Activated gamma-delta T cell treated with Interleukin-2 at 50 U/mL for 16 hours (primary cell): ENCODE data around the gene PHF13.
"Not testable (repeated sequence)": the region's sequence is repeated elsewhere in the genome, so short reads cannot be mapped to it uniquely, and the experiment has no call there.

Source experiments
- DNase-seq: peaks from one replicate; pipeline ENCODE4 v3.0.0-alpha.2; 2020

PHF13 gene

DNA sequence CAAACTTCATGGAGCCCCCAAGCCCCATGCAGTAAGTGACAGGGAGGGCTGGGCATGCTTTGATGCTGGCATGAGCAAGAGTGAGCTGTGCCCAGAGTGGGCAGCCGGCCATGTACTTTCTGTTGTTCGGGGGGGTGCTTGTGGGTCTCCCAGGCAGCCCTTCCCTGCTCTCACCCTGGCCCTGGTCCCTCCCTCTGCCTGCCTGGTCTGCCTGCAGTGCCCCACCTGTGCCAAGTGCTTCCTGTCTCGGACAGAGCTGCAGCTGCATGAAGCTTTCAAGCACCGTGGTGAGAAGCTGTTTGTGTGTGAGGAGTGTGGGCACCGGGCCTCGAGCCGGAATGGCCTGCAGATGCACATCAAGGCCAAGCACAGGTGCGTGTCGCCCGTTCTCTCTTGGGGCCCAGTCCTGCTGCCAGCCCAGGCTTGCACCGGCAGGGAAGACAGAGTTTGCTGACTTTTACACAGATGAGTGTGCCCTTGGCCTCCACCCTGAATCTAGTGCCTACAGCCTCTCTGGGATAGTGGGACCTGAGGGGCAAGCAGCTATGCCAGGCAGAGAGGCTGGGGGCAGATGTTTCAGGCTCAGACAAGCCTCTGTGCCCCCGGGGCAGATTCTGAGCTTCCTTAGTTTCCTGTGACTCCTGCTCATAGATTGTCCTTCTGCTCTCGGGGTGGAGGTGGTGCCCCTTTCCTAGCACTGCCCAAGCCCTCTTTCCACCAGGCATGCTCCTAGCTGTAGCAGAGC, 26.1 kb upstream of the PHF13 start:
- DNase-seq: no peak

DNA sequence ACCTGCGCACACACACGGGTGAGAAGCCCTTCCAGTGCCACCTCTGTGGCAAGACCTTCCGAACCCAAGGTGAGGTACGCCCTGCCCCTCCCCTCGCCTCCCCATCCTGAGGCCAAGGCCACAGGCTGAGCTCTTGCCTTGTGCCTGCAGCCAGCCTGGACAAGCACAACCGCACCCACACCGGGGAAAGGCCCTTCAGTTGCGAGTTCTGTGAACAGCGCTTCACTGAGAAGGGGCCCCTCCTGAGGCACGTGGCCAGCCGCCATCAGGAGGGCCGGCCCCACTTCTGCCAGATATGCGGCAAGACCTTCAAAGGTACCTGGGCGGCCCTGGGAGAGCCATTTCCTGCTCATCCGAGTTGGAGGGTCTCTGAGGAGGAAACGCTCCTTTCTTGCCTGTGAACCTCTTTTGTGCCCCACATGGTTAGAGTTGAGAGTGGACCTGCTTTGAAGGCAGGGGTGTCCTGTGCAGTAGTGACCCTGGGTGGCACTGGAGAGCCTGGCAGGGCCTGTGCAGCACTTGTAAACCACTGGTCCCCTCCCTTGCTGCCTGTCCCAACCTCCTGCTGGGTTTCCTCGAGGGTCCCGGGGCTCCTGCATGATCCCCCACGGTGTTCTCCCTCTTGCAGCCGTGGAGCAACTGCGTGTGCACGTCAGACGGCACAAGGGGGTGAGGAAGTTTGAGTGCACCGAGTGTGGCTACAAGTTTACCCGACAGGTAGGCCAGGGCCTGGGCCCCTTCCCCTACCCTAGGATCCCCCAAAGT, 25.2 kb upstream of the PHF13 start:
- DNase-seq: no peak

DNA sequence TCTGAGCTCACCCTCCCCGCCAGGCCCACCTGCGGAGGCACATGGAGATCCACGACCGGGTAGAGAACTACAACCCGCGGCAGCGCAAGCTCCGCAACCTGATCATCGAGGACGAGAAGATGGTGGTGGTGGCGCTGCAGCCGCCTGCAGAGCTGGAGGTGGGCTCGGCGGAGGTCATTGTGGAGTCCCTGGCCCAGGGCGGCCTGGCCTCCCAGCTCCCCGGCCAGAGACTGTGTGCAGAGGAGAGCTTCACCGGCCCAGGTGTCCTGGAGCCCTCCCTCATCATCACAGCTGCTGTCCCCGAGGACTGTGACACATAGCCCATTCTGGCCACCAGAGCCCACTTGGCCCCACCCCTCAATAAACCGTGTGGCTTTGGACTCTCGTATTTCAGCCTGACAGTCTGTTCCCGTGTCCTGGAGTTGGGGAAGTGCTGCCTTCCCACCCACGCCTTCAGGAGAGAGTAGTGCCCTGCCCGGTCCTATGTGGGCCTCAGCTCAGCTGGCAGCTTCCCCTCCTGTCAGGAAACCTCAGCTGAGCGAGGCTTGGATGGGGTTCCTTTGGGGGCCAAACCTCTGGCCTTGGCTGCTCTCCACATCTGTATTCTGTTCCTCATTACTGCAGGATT, 24.5 kb upstream of the PHF13 start:
- DNase-seq: no peak

DNA sequence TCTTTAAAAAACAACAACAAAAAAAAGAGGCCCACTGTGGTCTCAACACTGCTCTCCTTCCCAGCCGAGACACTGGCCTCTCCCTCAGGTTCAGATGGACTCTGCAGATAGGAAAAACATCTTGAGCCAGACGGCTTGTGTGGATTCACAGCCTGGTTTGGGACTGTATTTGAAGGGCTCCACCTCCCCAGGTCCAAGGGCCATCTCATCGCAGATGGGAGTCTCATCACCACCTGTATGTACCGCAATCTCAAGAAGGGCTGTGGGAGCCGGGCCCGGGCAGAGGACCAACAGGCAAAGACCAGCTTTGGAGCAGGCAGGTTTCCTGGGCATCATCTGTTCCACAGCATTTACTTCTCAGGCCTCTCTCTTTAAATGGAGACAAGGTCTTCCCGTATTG, 23.5 kb upstream of the PHF13 start:
- no peak for DNase-seq

DNA sequence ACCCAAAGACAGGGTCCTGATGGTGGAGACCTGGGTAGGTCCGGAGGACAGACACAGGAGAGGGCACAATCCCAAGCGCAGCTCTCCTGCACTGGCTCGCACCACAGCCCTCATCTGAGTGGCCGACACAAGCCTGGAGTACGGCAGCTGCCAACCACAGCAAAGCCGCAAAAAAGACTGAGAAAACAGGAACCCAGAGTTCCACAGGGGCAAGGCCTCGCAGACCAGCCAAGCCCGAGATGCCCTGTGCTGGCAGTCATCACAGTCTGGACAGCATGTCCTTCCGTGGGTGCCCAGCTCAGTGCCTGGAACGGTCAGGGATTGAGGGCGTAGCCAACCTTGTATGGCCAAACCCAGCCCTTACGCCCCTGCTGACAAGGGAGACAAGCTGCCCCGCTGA, 22.3 kb upstream of the PHF13 start:
- DNase-seq: no peak

DNA sequence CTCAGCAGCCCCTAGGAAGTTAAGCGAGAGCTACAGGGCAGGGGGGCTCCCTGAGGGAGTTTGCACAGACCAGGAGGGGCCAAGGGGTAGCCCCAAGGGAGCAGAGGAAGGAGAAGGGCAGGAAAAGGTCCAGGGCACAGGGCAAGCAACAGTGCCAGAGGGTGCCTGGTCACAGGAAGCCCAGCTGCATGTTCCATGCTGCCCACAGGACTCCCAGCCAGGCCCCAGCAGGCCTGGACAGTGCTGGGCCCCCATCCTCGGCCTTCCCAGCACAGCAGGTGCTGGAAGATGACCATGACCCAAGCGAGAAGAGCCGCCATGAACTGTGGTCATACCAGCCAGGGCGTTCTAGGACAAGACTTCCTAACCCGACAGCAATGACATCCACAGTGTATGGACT, 21.9 kb upstream of the PHF13 start:
- DNase-seq: no peak

DNA sequence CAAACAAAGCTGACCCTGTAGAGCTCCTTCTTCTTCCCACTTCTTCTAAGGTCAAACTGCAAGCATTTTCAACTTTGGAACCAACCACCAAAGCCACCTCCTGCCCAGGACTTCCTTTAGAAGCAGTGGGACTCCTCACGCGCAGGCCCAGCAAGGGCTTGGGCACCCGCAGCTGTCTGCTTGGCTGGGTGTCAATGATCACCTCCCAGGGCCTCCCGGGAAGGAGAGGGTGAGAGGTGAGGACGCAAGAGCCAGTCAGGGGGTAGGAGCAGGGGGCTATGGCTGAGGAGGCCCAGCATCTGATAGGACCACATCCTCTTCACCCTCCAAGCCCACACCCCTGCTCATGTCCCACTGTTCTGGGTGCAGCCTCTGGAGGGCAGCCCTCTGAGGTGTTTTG, 21.1 kb upstream of the PHF13 start:
- DNase-seq: no peak

DNA sequence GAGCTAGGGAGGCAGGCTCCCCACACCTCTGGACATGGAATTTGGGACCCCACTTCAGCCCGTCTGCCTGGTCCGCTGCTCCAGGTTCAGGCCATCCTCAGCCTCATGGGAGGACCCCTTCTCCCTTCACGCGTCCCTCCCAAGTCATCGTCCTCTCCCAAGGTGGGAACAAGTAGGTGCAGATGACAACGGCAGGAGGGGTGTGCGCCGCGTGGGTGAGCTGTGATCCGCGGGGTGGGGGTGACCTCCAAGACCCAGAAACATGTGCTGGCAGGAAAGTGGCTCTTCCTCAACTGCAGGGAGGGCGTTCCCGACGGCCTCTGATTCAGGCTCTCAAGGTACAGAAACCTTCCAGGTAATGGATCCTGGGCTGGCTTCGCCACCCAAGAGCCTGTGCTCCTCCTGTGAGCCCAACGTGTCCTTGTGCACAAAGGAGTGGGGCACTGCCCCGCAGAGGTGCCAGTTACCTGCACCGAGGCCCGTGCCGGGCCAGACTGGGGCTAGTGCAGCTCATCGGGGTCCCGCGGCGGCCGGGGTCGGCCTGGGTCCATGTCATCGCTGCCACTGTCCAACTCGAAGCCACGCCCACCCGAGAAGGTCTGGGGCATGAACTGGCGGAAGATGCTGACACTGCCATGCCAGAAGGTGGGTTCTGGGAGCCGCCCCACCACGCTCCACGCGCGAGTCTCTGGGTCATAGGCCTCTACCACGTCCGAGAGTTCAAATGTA, 20.5 kb upstream of the PHF13 start:
- no peak for DNase-seq

DNA sequence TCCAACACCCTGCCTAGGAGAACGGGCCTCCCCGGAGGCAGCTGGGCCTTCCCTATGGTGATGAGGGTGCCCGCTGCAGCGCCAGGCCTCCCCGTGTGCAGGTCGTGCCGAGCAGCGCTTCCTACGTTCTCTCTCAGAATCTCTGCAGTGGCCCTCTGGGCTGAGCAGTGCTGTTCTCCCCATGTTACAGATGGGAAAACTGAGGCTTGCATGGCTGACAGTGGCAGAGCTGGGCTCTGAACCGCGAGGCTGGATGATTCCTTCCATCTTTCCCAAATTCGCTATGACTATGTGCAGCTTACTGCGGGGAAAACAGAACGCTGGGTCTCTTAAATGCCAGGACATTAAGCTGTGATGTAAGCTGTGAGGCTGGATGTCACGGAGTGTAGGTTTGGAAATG, 19.7 kb upstream of the PHF13 start:
- DNase-seq: no peak

DNA sequence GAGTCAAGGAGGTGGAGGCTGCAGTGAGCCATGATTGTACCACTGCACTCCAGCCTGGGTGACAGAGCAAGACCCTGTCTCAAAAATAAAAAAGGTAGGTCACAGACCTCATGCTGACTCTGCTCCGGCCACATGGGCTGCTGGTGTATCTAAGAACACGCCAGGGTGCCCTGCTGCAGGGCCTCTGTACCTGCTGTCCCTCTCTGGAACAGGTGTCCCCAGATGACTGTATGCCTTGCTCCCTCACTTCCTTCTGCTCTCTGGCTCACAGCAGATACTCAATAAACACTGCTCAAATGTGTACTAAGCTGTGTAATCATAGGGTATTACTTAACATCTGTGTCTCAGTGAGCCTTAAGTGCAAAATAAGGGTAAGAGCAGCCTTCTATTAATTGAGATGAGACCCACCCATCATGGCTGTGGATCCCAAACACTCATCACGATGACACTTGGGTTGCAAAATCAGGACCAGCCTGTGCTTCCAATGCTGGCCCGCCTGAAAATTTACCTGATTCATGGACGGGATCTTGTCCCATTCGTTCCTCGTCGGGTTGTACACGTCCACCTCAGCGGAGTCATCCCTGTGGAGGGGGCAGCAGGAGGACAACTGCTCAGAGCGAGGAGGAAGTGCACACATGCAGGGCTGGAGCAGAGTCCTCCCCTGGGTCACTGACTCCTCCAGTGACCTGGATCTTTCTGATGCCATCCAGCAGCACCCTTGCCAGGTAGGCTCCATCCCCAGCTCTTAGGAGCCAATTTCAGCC, 18.4 kb upstream of the PHF13 start:
- no peak for DNase-seq

DNA sequence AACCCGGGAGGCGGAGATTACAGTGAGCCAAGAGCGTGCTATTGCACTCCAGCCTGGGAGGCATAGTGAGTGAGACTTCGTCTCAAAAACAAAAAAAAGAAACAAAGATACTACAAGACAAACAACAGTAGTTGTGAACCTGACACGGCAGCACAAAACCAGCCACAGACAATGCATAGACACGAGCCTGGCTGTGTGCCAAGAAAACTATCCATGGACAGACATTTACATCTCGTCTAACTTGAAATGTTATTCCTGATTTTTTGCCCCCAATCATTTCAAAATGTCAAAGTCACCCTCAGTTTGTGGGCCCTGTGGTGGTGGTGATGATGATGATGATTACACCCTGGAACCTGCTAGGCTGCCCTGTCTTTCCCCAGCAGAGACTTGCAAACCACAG, 17.2 kb upstream of the PHF13 start:
- DNase-seq: no peak

DNA sequence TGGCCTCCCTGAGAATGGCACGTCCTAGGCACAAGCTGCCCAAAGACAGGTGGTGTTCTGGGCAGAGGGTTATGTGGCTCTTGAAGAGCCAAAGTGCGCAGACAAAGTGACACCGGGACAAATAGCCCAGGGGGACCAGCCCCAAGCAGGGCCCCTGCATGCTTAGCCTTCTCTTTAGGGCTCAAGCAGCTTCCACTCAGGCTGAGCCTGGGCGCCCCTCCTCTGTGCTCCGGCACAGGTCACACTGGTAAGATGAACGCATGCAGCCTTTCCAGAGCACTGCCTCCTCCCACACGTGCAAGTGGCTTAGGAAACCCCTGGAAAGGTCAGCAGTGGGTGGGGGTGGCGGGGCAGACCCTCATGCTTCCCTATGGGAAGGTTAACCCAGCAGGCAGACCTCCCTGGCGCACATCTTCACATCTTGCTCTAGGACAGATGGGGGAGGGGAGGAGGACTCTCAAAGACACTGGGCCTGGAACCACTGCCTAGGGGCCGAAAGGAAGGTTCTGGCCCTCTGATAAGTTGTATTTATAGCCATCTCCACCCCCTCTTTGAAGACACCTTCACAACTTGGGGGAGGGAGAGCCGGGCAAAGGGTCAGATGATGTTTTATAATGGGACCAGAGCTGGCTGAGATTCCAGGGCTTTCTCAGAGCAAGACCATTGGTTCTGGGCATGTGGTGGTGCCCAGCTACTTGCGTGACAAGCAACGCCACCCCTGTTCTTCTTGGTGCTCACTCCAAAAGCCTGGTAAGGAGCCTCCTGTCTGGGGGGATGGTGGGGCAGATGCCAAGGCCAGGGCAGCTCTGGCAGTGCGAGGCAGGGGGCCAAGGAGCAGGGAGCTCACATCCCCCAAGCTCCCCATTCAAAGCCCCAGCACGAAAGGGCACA, 16.4 kb upstream of the PHF13 start:
- no peak for DNase-seq

DNA sequence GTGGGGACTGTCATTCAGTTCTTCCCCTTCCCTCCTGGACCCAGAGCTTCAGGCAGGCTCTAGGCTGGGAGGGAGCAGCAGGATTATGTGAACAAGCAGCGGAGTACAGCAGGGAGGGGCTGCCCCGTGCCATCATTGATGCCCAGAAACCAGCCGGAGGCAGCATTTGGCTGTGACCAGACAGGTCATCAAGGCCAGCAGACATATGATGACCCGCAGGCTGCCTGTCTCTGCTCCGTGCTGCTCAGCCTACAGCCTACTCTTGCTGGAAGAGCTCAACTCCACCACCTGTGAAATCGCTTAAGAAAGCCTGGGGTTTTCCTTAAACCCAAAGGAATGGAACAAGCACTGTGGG, 15.8 kb upstream of the PHF13 start:
- no peak for DNase-seq

DNA sequence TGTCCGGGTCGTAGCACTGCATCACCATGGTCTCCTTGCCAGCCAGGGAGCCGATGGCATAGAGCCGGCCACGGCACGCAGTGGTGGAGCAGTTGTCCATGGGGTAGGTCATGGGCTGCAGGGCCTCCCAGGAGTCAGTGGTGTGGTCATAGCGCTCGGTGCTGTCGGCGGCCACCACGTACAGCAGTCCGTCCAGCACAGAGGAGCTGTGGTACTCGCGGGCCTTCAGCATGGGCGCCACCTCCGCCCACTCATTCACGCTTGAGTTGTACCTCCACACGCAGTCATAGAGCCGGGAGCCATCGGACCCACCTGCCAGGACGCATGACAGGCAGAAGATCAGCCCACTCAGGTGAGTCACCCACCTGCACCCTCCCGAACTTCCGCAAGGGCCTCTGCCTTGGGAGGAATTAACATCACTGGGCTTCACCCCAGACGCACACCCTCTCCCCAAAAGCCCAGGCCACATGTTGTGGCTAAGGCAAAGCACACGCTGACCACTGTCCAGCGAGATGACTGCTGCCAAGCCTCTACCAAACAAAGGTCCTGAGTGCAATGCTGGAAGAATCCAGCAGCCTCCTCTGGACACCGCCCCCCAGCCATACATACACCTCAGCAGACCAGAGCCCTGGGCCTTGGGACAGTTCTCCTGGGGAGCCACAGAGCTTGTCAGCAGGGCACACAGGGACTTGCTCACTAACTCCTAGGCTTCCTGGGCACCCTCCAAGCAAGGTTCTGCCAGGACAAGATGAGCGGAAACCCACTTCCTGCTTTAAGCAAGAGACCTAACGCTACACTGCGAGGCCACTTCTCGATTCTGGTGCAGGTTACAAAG, 14.2 kb upstream of the PHF13 start:
- DNase-seq: peak; percentile 50

DNA sequence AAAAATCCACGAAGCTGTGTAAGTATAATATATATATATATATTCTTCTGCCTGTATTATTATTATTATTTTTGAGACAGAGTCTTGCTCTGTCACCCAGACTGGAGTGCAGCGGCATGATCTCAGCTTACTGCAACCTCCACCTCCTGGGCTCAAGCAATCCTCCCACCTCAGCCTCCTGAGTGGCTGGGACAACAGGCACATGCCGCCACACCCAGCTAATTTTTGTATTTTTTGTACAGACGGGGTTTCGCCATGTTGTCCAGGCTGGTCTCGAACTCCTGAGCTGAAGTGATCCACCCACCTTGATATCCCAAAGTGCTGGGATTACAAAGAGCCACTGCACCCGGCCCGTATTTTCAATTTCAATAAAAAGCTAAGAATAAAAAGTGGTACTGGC, 13.5 kb upstream of the PHF13 start:
- not testable (repeated sequence) for DNase-seq

DNA sequence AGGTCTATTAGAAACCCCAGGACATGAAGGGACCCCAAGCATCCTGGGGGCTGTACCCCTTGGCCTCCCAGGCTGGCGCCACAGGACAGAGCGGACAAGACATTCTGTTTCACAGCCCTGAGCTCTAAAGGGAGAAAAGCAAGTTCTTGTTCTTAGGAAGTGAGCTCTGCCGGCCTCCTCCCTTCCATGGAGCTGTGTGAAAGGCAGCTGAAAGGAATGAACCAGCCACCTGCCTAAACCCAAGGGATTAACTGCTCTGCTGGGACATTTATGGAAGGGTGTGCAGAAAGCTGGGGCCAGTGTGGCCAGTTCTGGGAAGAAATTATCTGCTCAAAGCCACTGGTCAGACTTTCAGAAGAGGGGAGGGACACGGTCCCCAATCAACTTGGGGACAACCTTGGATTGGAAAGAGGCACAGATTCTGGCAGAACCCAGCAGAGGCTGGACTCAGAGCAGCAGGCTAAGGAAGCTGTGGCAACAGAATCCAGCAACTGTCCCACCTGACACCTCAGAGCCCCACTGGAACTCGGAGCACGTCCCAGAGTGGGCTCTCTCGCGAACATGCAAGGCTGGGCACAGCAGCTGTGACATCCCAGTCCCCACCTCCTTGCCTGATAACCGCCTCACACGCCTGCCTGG, 13.0 kb upstream of the PHF13 start:
- no peak for DNase-seq

DNA sequence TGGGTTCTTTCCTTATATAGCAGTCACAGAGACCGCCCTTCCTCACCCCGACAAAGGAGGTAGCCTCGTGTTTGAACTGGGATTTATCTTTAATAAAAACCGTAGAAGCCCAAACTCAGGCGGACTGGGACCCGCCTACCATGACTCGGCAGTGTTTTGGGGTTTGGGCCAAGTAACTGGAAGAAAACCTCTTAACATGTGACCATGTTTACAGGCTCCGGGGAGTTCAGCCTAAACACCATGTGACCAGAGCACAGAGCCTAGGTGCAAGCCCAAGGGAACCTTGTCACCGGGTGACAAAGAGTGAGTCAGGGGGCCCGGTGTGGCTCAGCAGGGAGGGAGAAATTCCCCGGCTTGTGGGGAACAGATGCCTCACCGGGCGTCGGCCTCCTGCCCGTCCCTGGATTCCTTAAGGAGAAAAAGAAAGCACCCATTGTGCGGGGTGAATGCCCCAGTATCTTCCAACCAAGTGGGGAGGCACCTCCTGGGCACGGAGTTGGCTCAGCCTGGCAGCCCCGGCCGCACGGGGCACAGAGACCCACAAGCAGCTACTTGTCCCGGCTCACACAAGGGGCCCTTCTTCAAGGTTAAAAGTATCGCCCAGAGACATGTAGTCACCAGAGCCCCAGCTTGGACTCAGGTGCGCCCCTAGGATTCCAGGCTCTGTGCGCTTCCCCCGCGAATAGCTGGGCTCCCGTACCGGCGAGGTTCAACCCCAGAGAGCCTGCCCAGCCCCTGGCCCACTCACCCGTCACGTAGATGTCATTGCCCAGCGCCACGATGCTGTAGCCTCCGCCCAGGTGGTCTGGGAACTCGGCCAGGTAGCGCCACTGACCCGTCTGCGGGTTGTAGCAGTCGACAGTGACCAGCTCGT, 12.2 kb upstream of the PHF13 start:
- DNase-seq: peak; percentile 68

DNA sequence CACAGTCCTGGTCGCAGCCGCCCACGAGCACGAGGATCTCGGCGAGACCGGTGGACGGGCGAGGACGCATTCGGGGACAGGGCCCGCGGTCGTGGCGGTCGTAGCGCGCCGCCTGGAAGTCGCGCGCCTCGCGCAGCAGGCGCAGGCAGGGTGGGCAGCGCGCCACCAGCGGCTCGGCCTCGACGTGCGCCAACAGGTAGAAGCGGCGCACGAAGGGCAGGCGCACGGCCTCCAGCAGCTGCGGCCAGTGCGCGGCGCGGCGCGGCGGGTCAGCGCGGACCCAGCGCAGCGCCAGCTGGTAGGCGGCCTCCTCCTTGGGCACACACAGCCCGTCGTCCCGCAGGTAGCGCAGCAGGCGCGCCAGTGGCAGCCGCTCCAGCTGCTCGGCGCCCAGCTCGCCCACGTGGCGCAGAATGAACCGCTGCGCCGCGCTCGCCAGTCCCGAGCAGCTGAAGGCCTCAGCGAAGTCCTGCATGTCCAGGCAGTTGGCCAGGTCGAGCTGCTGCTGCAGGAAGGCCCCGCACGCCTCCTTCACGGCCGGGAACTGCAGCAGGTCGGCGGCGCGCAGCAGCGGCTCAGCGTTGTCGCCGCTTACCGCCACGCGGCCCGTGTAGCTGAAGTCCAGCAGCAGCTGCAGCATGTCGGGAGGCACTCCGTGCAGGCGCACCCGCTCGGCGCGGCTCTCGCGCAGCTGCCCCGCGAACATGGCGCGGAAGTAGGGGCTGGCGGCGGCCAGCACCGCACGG, 11.4 kb upstream of the PHF13 start:
- no peak for DNase-seq
